H1 (cell line): Measurements from ENCODE around the gene CPM. TPM values are rescaled to one million over a fixed set of nuclear protein-coding genes. Genes with fewer than 3 reads are reported as not detected.

Experiments
- NRF1 ChIP-seq: IDR thresholded peaks from 2 replicates; pipeline ENCODE4 v1.6.1; 2011; ENCODE audit warnings: mild to moderate bottlenecking, low read depth, low read length, improper control_type of control experiment
- POU5F1 ChIP-seq: IDR thresholded peaks from 2 replicates; pipeline ENCODE4 v1.6.1; 2011; ENCODE audit warnings: low read depth, mild to moderate bottlenecking, low read length, moderate library complexity
- SIRT6 ChIP-seq: IDR thresholded peaks from one replicate; pipeline ENCODE4 v1.7.1; 2012; ENCODE audit warnings: low read length, inconsistent platforms
- polyA plus RNA-seq, 7 experiments: library from polyadenylated mRNA; depleted of rRNA in 3 of 7; stranded (reverse) in 5 of 7; unstranded in 2 of 7; fragments of >200 nt in 5 of 7; fragments of 200-250 nt in 2 of 7; gene quantifications; 1 replicate in 5 of 7; 2 replicates in 1 of 7; 4 replicates in 1 of 7; pipeline versions ENCODE4 v1.2.1 to v1.2.3, GENCODE V29; 2011 to 2013; ENCODE audit warnings: missing spikeins in 2 of 7, mixed read lengths in 2 of 7
- total RNA-seq: library from RNA; stranded (reverse); fragmentation: NEBNext Ultra II Directional; extraction: Animal tissue kit (Norgen Biotek cat#: 25700); gene quantifications from 2 replicates; pipeline ENCODE4 v1.2.1, GENCODE V29; 2021
- TF ChIP-seq, protein P1 (sequence below): fragments of 300-600 bp; sonication (generic); IDR thresholded peaks from 2 replicates; pipeline ENCODE4 v1.7.1; 2012; ENCODE audit warnings: low read length, moderate library complexity, mild to moderate bottlenecking, inconsistent platforms; ENCODE audit not compliant: insufficient replicate concordance

CPM gene
- total and polyA plus RNA-seq, 2 of the 8 experiments (the other 6 are each of a cell fraction or from before 2014, with no cell fraction given): 0.33 to 3.1 TPM

DNA sequence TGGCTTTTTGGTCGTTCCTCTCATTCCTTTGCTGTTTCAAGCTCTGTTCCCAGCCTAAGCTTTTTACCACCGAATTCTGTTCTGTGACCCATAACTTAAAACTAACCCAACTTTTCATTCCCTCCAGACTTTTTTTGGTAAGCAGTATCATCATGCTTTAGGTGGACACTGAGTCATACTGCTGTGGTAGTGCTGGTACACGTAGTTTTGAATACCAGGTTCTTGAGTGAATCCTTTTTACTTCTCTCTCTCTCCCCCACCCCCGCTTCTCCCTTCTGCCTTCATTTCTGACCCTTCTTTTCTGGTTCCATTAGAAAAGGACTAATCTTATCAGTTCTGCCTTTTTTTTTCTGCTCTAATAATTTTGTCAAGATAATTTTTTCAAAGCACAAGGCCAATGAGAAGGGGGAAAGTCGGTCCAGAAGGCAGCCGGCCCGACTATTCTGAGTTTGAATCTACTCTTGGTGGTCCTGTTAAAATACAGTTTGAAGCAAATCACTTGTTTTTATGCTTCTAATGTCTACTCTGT is 127.3 kb downstream of the CPM start (continued):
- TF ChIP-seq, protein P1, sequence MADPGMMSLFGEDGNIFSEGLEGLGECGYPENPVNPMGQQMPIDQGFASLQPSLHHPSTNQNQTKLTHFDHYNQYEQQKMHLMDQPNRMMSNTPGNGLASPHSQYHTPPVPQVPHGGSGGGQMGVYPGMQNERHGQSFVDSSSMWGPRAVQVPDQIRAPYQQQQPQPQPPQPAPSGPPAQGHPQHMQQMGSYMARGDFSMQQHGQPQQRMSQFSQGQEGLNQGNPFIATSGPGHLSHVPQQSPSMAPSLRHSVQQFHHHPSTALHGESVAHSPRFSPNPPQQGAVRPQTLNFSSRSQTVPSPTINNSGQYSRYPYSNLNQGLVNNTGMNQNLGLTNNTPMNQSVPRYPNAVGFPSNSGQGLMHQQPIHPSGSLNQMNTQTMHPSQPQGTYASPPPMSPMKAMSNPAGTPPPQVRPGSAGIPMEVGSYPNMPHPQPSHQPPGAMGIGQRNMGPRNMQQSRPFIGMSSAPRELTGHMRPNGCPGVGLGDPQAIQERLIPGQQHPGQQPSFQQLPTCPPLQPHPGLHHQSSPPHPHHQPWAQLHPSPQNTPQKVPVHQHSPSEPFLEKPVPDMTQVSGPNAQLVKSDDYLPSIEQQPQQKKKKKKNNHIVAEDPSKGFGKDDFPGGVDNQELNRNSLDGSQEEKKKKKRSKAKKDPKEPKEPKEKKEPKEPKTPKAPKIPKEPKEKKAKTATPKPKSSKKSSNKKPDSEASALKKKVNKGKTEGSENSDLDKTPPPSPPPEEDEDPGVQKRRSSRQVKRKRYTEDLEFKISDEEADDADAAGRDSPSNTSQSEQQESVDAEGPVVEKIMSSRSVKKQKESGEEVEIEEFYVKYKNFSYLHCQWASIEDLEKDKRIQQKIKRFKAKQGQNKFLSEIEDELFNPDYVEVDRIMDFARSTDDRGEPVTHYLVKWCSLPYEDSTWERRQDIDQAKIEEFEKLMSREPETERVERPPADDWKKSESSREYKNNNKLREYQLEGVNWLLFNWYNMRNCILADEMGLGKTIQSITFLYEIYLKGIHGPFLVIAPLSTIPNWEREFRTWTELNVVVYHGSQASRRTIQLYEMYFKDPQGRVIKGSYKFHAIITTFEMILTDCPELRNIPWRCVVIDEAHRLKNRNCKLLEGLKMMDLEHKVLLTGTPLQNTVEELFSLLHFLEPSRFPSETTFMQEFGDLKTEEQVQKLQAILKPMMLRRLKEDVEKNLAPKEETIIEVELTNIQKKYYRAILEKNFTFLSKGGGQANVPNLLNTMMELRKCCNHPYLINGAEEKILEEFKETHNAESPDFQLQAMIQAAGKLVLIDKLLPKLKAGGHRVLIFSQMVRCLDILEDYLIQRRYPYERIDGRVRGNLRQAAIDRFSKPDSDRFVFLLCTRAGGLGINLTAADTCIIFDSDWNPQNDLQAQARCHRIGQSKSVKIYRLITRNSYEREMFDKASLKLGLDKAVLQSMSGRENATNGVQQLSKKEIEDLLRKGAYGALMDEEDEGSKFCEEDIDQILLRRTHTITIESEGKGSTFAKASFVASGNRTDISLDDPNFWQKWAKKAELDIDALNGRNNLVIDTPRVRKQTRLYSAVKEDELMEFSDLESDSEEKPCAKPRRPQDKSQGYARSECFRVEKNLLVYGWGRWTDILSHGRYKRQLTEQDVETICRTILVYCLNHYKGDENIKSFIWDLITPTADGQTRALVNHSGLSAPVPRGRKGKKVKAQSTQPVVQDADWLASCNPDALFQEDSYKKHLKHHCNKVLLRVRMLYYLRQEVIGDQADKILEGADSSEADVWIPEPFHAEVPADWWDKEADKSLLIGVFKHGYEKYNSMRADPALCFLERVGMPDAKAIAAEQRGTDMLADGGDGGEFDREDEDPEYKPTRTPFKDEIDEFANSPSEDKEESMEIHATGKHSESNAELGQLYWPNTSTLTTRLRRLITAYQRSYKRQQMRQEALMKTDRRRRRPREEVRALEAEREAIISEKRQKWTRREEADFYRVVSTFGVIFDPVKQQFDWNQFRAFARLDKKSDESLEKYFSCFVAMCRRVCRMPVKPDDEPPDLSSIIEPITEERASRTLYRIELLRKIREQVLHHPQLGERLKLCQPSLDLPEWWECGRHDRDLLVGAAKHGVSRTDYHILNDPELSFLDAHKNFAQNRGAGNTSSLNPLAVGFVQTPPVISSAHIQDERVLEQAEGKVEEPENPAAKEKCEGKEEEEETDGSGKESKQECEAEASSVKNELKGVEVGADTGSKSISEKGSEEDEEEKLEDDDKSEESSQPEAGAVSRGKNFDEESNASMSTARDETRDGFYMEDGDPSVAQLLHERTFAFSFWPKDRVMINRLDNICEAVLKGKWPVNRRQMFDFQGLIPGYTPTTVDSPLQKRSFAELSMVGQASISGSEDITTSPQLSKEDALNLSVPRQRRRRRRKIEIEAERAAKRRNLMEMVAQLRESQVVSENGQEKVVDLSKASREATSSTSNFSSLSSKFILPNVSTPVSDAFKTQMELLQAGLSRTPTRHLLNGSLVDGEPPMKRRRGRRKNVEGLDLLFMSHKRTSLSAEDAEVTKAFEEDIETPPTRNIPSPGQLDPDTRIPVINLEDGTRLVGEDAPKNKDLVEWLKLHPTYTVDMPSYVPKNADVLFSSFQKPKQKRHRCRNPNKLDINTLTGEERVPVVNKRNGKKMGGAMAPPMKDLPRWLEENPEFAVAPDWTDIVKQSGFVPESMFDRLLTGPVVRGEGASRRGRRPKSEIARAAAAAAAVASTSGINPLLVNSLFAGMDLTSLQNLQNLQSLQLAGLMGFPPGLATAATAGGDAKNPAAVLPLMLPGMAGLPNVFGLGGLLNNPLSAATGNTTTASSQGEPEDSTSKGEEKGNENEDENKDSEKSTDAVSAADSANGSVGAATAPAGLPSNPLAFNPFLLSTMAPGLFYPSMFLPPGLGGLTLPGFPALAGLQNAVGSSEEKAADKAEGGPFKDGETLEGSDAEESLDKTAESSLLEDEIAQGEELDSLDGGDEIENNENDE: no peak
- no peak for TF ChIP-seq SIRT6
- TF ChIP-seq NRF1: no peak
- TF ChIP-seq POU5F1: no peak
